B cell (primary cell): ENCODE data around the gene DOCK1. TPM values are rescaled to one million over a fixed set of nuclear protein-coding genes. Genes with fewer than 3 reads are reported as not detected.

Experiments
- ATAC-seq: fragments of 200-7000 bp; cut with Tn5 transposase; one replicate; pipeline ENCODE4 v1.10.0; 2021; ENCODE audit warnings: low read depth, mild to moderate bottlenecking, moderate number of reproducible peaks, moderate library complexity
- CTCF ChIA-PET: fragments of 350-600 bp; sonication (Branson Sonifier 250); formaldehyde crosslinking; loops from one replicate; lab custom pipeline; 2021; ENCODE audit warnings: antibody characterized with exemption, inconsistent platforms; lab: Charles Lee
- POLR2A ChIA-PET: fragments of 350-600 bp; sonication (Branson Sonifier 250); formaldehyde crosslinking; loops from one replicate; lab custom pipeline; 2021; ENCODE audit warnings: antibody characterized with exemption; lab: Charles Lee
- DNase-seq: peaks from one replicate; pipeline ENCODE4 v3.0.0; 2013
- H2AFZ ChIP-seq: 2 replicates; pipeline ENCODE4 v1.6.1; 2012; ENCODE audit warnings: mild to moderate bottlenecking, low read depth, low read length; ENCODE audit not compliant: insufficient read depth, poor library complexity, severe bottlenecking
- H3K27ac ChIP-seq, 2 donors: 1 replicate in 1 of 2; 2 replicates in 1 of 2; pipeline ENCODE4 v1.5.1; 2012 to 2013; ENCODE audit warnings: low read length in 2 of 2, mild to moderate bottlenecking in 2 of 2, moderate library complexity in 1 of 2
- H3K27me3 ChIP-seq, 4 experiments: fragments of 200-600 bp in 1 of 4; sonication (generic) in 1 of 4; replicated peaks in 1 of 4; 1 replicate in 2 of 4; 2 replicates in 2 of 4; pipeline versions ENCODE4 v1.6.1 to v1.7.0; 2013 to 2016; ENCODE audit warnings: low read length in 3 of 4, mild to moderate bottlenecking in 2 of 4, mixed read lengths in 1 of 4, moderate library complexity in 1 of 4; ENCODE audit not compliant: insufficient read depth in 4 of 4, control insufficient read depth in 3 of 4; ENCODE audit errors: control extremely low read depth in 1 of 4
- H3K36me3 ChIP-seq, 2 experiments: replicated peaks in 1 of 2; 1 replicate in 1 of 2; 2 replicates in 1 of 2; pipeline versions ENCODE4 v1.6.1 to v1.7.1; 2013; ENCODE audit warnings: low read length in 1 of 2; ENCODE audit not compliant: insufficient read depth in 2 of 2, control insufficient read depth in 1 of 2; ENCODE audit errors: control extremely low read depth in 1 of 2, extremely low read depth in 1 of 2
- H3K4me1 ChIP-seq, 2 donors: fragments of 200-600 bp in 1 of 2; sonication (generic) in 1 of 2; 1 replicate in 1 of 2; 2 replicates in 1 of 2; pipeline versions ENCODE4 v1.5.1 to v1.6.1; 2013 to 2017; ENCODE audit warnings: low read length in 2 of 2; ENCODE audit not compliant: control insufficient read depth in 2 of 2, insufficient read depth in 2 of 2
- H3K4me2 ChIP-seq: replicated peaks from 2 replicates; pipeline ENCODE3; 2012; ENCODE audit warnings: mild to moderate bottlenecking, low read depth, low read length; ENCODE audit not compliant: poor library complexity, severe bottlenecking
- H3K4me3 ChIP-seq, 5 experiments: fragments of 200-600 bp in 1 of 5; sonication (generic) in 1 of 5; 1 replicate in 3 of 5; 2 replicates in 2 of 5; pipeline versions ENCODE4 v1.5.1 to v1.7.0; 2011 to 2016; ENCODE audit warnings: low read length in 4 of 5, mild to moderate bottlenecking in 4 of 5, low read depth in 2 of 5, control low read depth in 1 of 5, moderate library complexity in 1 of 5; ENCODE audit not compliant: insufficient read depth in 1 of 5; ENCODE audit errors: control extremely low read depth in 1 of 5, extremely low read depth in 1 of 5
- H3K79me2 ChIP-seq: fragments of 200-600 bp; sonication (generic); one replicate; pipeline ENCODE4 v1.6.0; 2016; ENCODE audit warnings: low read length; ENCODE audit not compliant: control insufficient read depth, insufficient read depth
- H3K9ac ChIP-seq: fragments of 200-600 bp; sonication (generic); 2 replicates; pipeline ENCODE4 v1.6.1; 2017; ENCODE audit warnings: mild to moderate bottlenecking, low read length, moderate library complexity
- H3K9me3 ChIP-seq, 3 donors: one replicate each; pipeline versions ENCODE4 v1.6.1 to v1.7.1; 2013; ENCODE audit warnings: low read length in 2 of 3; ENCODE audit not compliant: control insufficient read depth in 2 of 3, insufficient read depth in 1 of 3; ENCODE audit errors: control extremely low read depth in 1 of 3
- H4K20me1 ChIP-seq: 2 replicates; pipeline ENCODE4 v1.6.0; 2012; ENCODE audit warnings: mild to moderate bottlenecking, low read length; ENCODE audit not compliant: insufficient read depth, control insufficient read depth, poor library complexity, severe bottlenecking
- H3K27ac Mint-ChIP-seq: one replicate; pipeline ENCODE4 v1.8.0; 2021; ENCODE audit warnings: mixed read lengths
- H3K27me3 Mint-ChIP-seq: one replicate; pipeline ENCODE4 v1.8.0; 2021; ENCODE audit warnings: mixed read lengths
- H3K4me1 Mint-ChIP-seq: one replicate; pipeline ENCODE4 v1.8.0; 2021; ENCODE audit warnings: mixed read lengths
- H3K4me3 Mint-ChIP-seq: one replicate; pipeline ENCODE4 v1.8.0; 2021; ENCODE audit warnings: mixed read lengths
- H3K9me3 Mint-ChIP-seq: one replicate; pipeline ENCODE4 v1.8.0; 2022; ENCODE audit warnings: mixed read lengths; ENCODE audit not compliant: insufficient read depth
- CTCF ChIP-seq: fragments of 200-600 bp; IDR thresholded peaks from one replicate; pipeline ENCODE4 v1.8.0; 2022; ENCODE audit warnings: antibody characterized with exemption, mild to moderate bottlenecking
- EZH2 ChIP-seq: IDR thresholded peaks from 2 replicates; pipeline ENCODE4 v1.6.1; 2012; ENCODE audit warnings: borderline replicate concordance, low read depth, mild to moderate bottlenecking, moderate library complexity, low read length; ENCODE audit not compliant: insufficient read depth, poor library complexity, severe bottlenecking
- WGBS: methylation state at CpG from one replicate; pipeline ENCODE4 v1.1.5; 2013; ENCODE audit warnings: missing lambda C conversion rate; ENCODE audit not compliant: insufficient coverage; 5-methylcytosine and 5-hydroxymethylcytosine counted together
- intact Hi-C: fragments of 100-400 bp; cut with micrococcal nuclease; formaldehyde crosslinking; loops from one replicate; pipeline ENCODE4 v1.10.0; 2022
- polyA plus RNA-seq: library from polyadenylated mRNA; depleted of rRNA; stranded (reverse); fragments of >200 nt; gene quantifications from 2 replicates; pipeline ENCODE4 v1.2.3, GENCODE V29; 2012
- total RNA-seq, 2 donors: library from RNA; stranded (reverse); fragments of 120-200 nt in 1 of 2; gene quantifications; 1 replicate in 1 of 2; 2 replicates in 1 of 2; pipeline versions ENCODE4 v1.2.3 to v1.2.4, GENCODE V29; 2013 to 2022

DOCK1 gene
- total and polyA plus RNA-seq, 2 donors (not counting 1 experiment from before 2014, with no cell fraction given), result not detected

- Histone ChIP-seq H2AFZ (no peak overlapping the region), H3K4me1 (no peaks in the 10 kb centered on the region), H4K20me1 (no peaks in the 10 kb centered on the region), H3K4me3 (no peak overlapping the region), H3K4me2 (no peak overlapping the region), H3K27me3 (no peaks in the 10 kb centered on the region), H3K9me3 (peaks cover 0 to 8% (median 0%) of the 10 kb centered on the region in 3 donors), H3K27ac (no peak overlapping the region), H3K36me3 (no peaks in the 10 kb centered on the region), H3K79me2 (no peaks in the 10 kb centered on the region), H3K9ac (no peak overlapping the region)
- intact Hi-C loops, result no loop called here
- peaks cover 5% of the 10 kb centered on the region for H3K9me3 Mint-ChIP-seq
- H3K27me3 Mint-ChIP-seq, result no peaks in the 10 kb centered on the region
- H3K27ac Mint-ChIP-seq, result no peak overlapping the region
- TF ChIP-seq CTCF (no peak), EZH2 (no peak)
- ChIA-PET CTCF (no interaction called here), POLR2A (no interaction called here)
- DNase-seq (no peak), ATAC-seq (no peak)
- H3K4me3 Mint-ChIP-seq, result no peak overlapping the region
- peaks cover 3% of the 10 kb centered on the region for H3K4me1 Mint-ChIP-seq
- 80% methylated on average over 1 of the region's 4 CpGs for WGBS
These were observed 58.1 kb downstream of the DOCK1 start for GRCh38 chr10:126963354-126963753.

- no peaks in the 10 kb centered on the region for H4K20me1 ChIP-seq
- no peaks in the 10 kb centered on the region for H3K27me3 ChIP-seq
- intact Hi-C loops, result no loop called here
- H3K36me3 ChIP-seq, result no peaks in the 10 kb centered on the region
- no peaks in the 10 kb centered on the region for H3K27me3 Mint-ChIP-seq
- H3K4me1 Mint-ChIP-seq, result peaks cover 3% of the 10 kb centered on the region
- H3K4me2 ChIP-seq, result no peak overlapping the region
- H3K27ac Mint-ChIP-seq, result no peak overlapping the region
- H3K9me3 Mint-ChIP-seq, result peaks cover 5% of the 10 kb centered on the region
- no peaks in the 10 kb centered on the region for H3K4me1 ChIP-seq
- ChIA-PET CTCF (no interaction called here), POLR2A (no interaction called here)
- H3K9me3 ChIP-seq, result peaks cover 0 to 8% (median 0%) of the 10 kb centered on the region in 3 donors
- no peak overlapping the region for H3K4me3 Mint-ChIP-seq
- no peak for ATAC-seq
- H3K27ac ChIP-seq, result no peak overlapping the region
- H2AFZ ChIP-seq, result no peak overlapping the region
- 37% methylated on average over 6 of the region's 7 CpGs for WGBS
- H3K79me2 ChIP-seq, result no peaks in the 10 kb centered on the region
- no peak for TF ChIP-seq EZH2
- TF ChIP-seq CTCF, result no peak
- no peak overlapping the region for H3K9ac ChIP-seq
- no peak overlapping the region for H3K4me3 ChIP-seq
- no peak for DNase-seq
These were observed 59.0 kb downstream of the DOCK1 start for GRCh38 chr10:126964190-126964589.
